GM23338 (cell line): ENCODE results near the gene LNX1. TPM values are rescaled to one million over a fixed set of nuclear protein-coding genes. Genes with fewer than 3 reads are reported as not detected.

Experiments used
- ATAC-seq: fragments of 200-7000 bp; cut with Tn5 transposase; 3 replicates; pipeline ENCODE4 v1.9.1; 2020
- DNase-seq: peaks from one replicate; pipeline ENCODE4 v3.0.0-alpha.2; 2015; ENCODE audit warnings: low spot score
- H2AFZ ChIP-seq: fragments of 200-600 bp; sonication (generic); 2 replicates; pipeline ENCODE4 v1.8.0; 2016; ENCODE audit warnings: antibody characterized with exemption, mild to moderate bottlenecking, moderate library complexity
- H3F3A ChIP-seq: fragments of 200-600 bp; sonication (generic); replicated peaks from 2 replicates; pipeline ENCODE4 v1.8.0; 2017; ENCODE audit warnings: antibody characterized with exemption, mixed run types, low read depth
- H3K27ac ChIP-seq: fragments of 200-600 bp; sonication (generic); 2 replicates; pipeline ENCODE4 v1.6.1; 2016; ENCODE audit warnings: low read depth
- H3K27me3 ChIP-seq: fragments of 200-600 bp; sonication (generic); 2 replicates; pipeline ENCODE4 v1.8.0; 2016; ENCODE audit warnings: mild to moderate bottlenecking, mixed run types, moderate library complexity; ENCODE audit not compliant: insufficient read depth
- H3K36me3 ChIP-seq: fragments of 200-600 bp; sonication (generic); 2 replicates; pipeline ENCODE4 v1.8.0; 2016; ENCODE audit warnings: mild to moderate bottlenecking; ENCODE audit not compliant: insufficient read depth
- H3K4me1 ChIP-seq: fragments of 200-600 bp; sonication (generic); 2 replicates; pipeline ENCODE4 v1.8.0; 2016; ENCODE audit warnings: mild to moderate bottlenecking, moderate library complexity; ENCODE audit not compliant: insufficient read depth
- H3K4me2 ChIP-seq: fragments of 200-600 bp; sonication (generic); 2 replicates; pipeline ENCODE4 v1.7.1; 2017; ENCODE audit warnings: mixed run types
- H3K4me3 ChIP-seq: fragments of 200-600 bp; sonication (generic); 2 replicates; pipeline ENCODE4 v1.6.1; 2016; ENCODE audit warnings: mixed run types
- H3K79me2 ChIP-seq: fragments of 200-600 bp; sonication (generic); replicated peaks from 2 replicates; pipeline ENCODE4 v1.8.0; 2017; ENCODE audit warnings: mild to moderate bottlenecking; ENCODE audit not compliant: insufficient read depth
- H3K9me2 ChIP-seq: fragments of 200-600 bp; sonication (generic); 2 replicates; pipeline ENCODE4 v1.8.0; 2017; ENCODE audit not compliant: insufficient read depth
- H4K20me1 ChIP-seq: fragments of 200-600 bp; sonication (generic); replicated peaks from 2 replicates; pipeline ENCODE4 v1.8.0; 2017; ENCODE audit warnings: mild to moderate bottlenecking; ENCODE audit not compliant: insufficient read depth
- H3K27ac Mint-ChIP-seq: 2 replicates; pipeline ENCODE4 v1.8.0; 2020; ENCODE audit warnings: inconsistent platforms, mild to moderate bottlenecking, moderate library complexity, mixed read lengths
- H3K27me3 Mint-ChIP-seq: 3 replicates; pipeline ENCODE4 v1.8.0; 2022; ENCODE audit warnings: low read depth, mild to moderate bottlenecking, moderate library complexity, mixed read lengths, inconsistent platforms; ENCODE audit not compliant: insufficient read depth, poor library complexity
- H3K36me3 Mint-ChIP-seq: 3 replicates; pipeline ENCODE4 v1.8.0; 2021; ENCODE audit warnings: low read depth, mild to moderate bottlenecking, inconsistent platforms, moderate library complexity, mixed read lengths
- H3K4me1 Mint-ChIP-seq: 3 replicates; pipeline ENCODE4 v1.8.0; 2020; ENCODE audit warnings: mild to moderate bottlenecking, inconsistent platforms, mixed read lengths
- H3K4me3 Mint-ChIP-seq: 3 replicates; pipeline ENCODE4 v1.8.0; 2021; ENCODE audit warnings: moderate library complexity, mild to moderate bottlenecking, inconsistent platforms, mixed read lengths
- H3K9me3 Mint-ChIP-seq: 3 replicates; pipeline ENCODE4 v1.8.0; 2020; ENCODE audit warnings: moderate library complexity, mild to moderate bottlenecking, inconsistent platforms, mixed read lengths
- CTCF ChIP-seq, 2 experiments: fragments of 200-600 bp in 1 of 2; sonication (generic) in 1 of 2; conservative IDR thresholded peaks; 2 replicates each; pipeline versions ENCODE4 v1.5.1 to v1.6.1; 2016 to 2017; ENCODE audit warnings: antibody characterized with exemption in 2 of 2, low read depth in 2 of 2, mild to moderate bottlenecking in 2 of 2, moderate library complexity in 1 of 2
- ETS1 ChIP-seq: IDR thresholded peaks from 2 replicates; pipeline ENCODE4 v1.6.1; 2016; ENCODE audit warnings: antibody characterized with exemption
- JUNB ChIP-seq: IDR thresholded peaks from one replicate; pipeline ENCODE4 v1.6.1; 2016; ENCODE audit warnings: antibody characterized with exemption; ENCODE audit not compliant: unreplicated experiment
- POLR2AphosphoS5 ChIP-seq: IDR thresholded peaks from 2 replicates; pipeline ENCODE4 v1.6.1; 2016; ENCODE audit warnings: antibody characterized with exemption, low read depth
- STAT1 ChIP-seq: IDR thresholded peaks from one replicate; pipeline ENCODE4 v1.6.1; 2016; ENCODE audit warnings: antibody characterized with exemption; ENCODE audit not compliant: unreplicated experiment
- ZNF331 ChIP-seq: fragments of 250-450 bp; sonication (Bioruptor Pico); IDR thresholded peaks from 2 replicates; pipeline ENCODE4 v1.5.0; 2020; ENCODE audit warnings: low read depth, mild to moderate bottlenecking, moderate library complexity
- ZNF462 ChIP-seq: fragments of 250-450 bp; sonication (Bioruptor Pico); IDR thresholded peaks from 2 replicates; pipeline ENCODE4 v1.5.0; 2020; ENCODE audit warnings: mild to moderate bottlenecking, moderate library complexity
- polyA plus RNA-seq: library from polyadenylated mRNA; unstranded; fragments of >200 nt; fragmentation: Nextera tagmentation; extraction: Ambion mirVana; gene quantifications from 2 replicates; pipeline ENCODE4 v1.2.1, GENCODE V29; 2016
- total RNA-seq: library from RNA; depleted of rRNA; stranded (reverse); fragments of >200 nt; shearing (Covaris generic); gene quantifications from 2 replicates; pipeline ENCODE4 v1.2.3, GENCODE V29; 2014

The LNX1 gene
- total and polyA plus RNA-seq, 2 experiments from 2014 or later: 5.4 to 6.4 TPM

GRCh38 chr4:53532521-53532920 is 58.8 kb downstream of the LNX1 start (continued):
- TF ChIP-seq ZNF462 (CRISPR knock-in tag): no peak
- TF ChIP-seq ETS1: no peak
- TF ChIP-seq CTCF (conservative IDR thresholded peaks at IDR 0.05; ENCODE audit: low read depth in 2 of 2): no peak
- TF ChIP-seq STAT1: no peak

- Histone ChIP-seq H3K4me2 (no peak overlapping the region), H3K27me3 (no peaks in the 10 kb centered on the region), H3K36me3 (no peaks in the 10 kb centered on the region), H4K20me1 (no peaks in the 10 kb centered on the region), H2AFZ (no peak overlapping the region), H3K27ac (no peak overlapping the region), H3K4me3 (no peak overlapping the region), H3K9me2 (no peaks in the 10 kb centered on the region), H3K4me1 (peaks cover 23% of the 10 kb centered on the region; the same call in 1 of the 2 replicates), H3F3A (no peaks in the 10 kb centered on the region), H3K79me2 (no peaks in the 10 kb centered on the region)
- ATAC-seq: peak; percentile 47; the same call in 2 of the 3 replicates
- H3K4me3 Mint-ChIP-seq: no peak overlapping the region
- no peak overlapping the region; the same call in 1 of the 2 replicates for H3K27ac Mint-ChIP-seq
- no peak for TF ChIP-seq JUNB
- no peak for TF ChIP-seq ZNF331 (CRISPR knock-in tag)
- TF ChIP-seq POLR2AphosphoS5: no peak
- TF ChIP-seq CTCF (conservative IDR thresholded peaks at IDR 0.05; ENCODE audit: low read depth in 2 of 2): no peak
- H3K27me3 Mint-ChIP-seq: no peaks in the 10 kb centered on the region
- no peak for DNase-seq
- peaks cover 28% of the 10 kb centered on the region for H3K4me1 Mint-ChIP-seq
- H3K36me3 Mint-ChIP-seq: no peaks in the 10 kb centered on the region
- H3K9me3 Mint-ChIP-seq: no peaks in the 10 kb centered on the region
Measured at GRCh38 chr4:53531585-53532224, 59.6 kb downstream of the LNX1 start.
